Glomerular visceral epithelial cell (primary cell): ENCODE results near the gene FAM83F.

Experiments
- DNase-seq: peaks from one replicate; pipeline ENCODE4 v3.0.0-alpha.2; 2016; ENCODE audit errors: extremely low spot score

Gene FAM83F

DNA sequence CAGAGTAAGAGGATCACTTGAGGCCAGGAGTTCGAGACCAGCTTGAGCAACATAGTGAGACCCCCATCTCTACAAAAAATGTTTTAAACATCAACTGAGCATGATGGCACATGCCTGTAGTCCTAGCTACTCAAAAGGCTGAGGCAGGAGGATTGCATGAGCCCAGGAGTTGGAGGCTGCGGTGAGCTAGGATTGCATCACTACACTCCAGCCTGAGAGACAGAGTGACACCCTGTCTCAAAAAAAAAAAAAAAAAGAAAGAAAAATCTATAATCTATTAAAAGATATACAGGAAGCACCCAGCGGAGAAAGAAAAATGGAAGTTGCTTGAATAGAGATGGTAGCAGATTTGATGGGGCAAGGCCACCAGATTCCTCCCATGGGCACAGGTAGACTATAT is 61.8 kb downstream of the FAM83F start:
- no peak for DNase-seq

DNA sequence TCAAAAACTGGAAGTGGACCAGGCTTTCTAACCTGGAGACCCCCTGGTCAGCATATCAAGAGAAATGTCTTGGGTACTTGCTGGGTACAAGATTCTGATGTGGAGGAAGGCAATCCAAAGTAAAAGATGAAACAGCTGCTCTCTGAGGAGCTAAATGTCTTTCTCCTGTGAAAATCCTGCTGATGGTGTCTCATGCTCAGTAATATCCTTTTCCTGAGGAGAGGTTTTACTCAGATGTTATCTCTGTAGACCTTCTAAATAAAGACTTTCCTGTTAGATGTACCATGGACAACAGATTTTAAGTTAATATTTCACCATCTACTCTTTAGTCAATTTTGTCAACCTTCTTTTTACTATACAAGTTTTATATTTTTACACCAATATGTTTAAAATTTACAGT is 62.9 kb downstream of the FAM83F start:
- no peak for DNase-seq

DNA sequence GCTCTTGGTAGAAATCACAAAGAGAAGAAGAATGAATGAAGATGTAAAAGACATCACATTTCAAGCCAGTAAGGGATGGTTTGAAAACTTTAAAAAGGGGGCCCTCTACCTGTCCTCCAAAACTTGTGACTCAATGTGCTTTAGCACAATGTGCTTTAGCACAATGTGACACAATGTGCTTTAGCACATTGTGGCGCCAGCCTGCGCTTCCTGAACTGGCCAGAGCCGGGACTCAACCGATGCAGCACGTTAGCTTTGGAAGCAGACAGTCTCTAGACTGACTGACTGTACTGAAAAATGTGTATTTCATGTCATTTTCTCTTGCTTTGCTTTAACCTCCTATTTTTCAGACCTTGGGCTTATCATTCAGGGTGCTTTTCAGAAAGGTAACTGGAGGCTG is 63.5 kb downstream of the FAM83F start:
- DNase-seq, result no peak

DNA sequence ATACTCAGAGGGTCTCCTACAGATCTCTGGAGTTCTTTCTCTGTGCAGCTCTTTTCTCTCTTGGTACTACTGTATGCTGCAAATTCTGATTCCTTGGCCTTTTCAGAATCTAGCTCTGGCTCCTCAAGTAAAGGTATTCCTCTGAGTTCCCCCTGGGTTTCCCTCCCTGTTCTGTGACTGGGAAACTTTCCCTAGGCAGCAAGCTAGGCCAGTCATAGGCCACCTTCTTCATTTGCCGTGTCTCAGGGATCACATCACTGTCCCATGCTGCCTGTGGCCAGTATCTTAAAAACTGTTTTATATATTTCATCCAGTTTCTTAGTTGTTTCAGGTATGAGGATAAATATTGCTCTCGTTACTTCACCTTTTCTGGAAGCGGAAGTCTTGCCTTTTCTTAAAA is 71.2 kb downstream of the FAM83F start:
- no peak for DNase-seq

DNA sequence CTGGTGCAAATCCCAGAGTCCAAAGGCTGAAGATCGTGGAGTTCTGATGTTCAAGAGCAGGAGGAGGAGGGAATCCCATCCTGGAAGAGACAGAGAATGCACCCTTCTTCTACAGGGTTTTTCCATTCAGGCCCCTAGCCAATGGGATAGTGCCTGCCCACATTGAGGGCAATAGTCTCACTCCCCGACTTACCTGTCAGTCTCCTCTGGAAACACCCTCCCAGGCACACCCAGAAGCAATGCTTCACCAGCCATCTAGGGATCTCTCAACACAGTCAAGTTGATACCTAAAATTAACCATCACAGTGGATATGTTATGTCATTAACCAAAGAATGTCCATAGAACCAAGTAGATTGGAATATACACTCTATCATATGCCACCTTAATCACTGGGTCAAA is 72.9 kb downstream of the FAM83F start:
- no peak for DNase-seq

DNA sequence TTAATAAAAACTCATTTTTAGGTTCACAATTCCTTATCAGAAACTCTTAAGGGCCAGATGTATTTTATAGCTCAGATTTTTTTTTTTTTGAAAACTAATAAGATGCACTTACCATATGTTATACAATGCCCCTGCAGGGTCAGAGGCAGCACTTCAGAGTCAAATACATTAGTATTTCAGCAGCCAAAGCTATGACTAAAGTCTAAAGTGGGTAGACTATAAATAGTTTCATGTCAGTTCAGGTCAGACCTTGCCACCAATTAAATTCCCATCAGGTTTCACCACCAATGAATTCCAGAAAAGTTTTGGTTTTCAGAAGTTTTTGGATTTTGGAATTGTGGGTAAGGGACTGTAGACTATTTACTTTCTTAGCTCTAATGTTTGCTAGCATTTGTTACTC is 75.9 kb downstream of the FAM83F start:
- peak; percentile 6 for DNase-seq

DNA sequence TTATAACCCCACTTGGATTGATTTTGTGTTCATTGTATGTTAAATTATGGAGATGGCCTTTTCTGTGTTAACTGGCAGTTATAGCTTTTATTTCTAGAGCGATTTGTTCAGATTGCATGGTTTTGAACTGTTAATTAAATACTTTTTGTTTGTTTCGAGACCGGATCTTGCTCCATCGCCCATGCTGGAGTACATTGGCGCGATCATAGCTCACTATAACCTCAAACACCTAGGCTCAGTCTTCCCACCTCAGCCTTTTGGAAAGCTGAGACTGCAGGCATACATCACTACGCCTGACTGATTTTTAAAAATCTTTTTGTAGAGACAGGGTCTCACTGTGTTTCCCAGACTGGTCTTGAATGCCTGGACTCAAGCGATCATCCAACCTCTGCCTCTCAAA is 77.0 kb downstream of the FAM83F start:
- DNase-seq, result no peak

DNA sequence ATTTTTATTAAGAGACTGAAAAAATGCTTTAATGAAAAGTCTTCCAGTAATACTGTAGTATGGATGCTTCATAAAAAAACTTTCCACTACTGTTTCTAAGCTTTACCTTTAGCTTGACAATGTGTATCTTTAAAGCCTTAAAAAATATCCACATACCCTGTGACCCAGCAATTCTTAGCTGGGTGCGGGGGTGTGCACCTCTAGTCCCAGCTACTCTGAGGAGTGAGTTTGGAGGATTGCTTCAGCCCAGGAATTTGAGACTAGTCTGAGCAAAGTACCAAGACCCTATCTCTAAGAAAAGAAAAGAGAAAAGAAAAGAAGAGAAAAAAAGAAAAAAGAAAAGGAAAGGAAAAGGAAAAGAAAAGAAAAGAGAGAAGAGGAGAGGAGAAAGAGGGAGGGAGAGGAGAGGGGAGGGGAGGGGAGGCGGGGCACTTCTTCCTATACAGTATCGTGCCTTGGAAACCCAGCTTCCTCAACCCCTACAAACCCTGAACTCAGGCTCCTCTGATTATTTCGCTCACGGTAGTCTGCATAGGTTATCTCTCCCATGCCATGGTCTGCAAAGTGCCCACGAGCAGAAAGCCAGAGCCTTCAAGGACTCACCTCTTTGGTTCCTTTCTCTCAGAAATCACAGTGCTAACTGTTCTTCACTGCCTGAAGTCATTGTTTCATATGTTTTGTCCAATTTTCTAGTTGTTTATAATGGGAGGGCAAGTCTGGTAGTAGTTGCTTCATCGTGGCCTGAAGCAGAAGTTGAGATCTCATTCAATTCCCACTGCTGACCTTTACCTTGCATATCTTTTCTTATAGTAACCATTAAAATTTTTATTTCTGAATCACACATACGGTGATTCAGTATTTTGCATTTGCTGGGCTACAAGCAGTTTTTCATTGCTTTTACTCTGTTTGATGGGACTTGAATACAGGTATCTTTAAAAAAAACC is 82.2 kb downstream of the FAM83F start:
- DNase-seq, result no peak

DNA sequence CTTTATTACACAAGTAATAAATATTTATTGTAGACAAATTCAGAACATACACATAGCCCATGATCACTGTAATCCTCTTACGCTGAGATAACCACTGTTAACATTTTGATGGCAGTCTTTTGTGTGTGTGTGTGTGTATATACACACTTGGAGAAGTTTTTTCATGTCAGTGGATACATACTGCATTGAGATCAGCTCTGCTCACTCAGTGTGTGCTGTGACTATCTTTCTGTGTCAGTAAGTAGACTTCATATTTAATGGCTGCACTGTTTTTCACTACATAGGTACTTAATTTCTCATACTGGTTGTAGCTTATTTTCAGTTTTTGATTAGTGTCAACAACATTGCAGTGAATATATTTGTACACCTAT is 82.9 kb downstream of the FAM83F start:
- no peak for DNase-seq

DNA sequence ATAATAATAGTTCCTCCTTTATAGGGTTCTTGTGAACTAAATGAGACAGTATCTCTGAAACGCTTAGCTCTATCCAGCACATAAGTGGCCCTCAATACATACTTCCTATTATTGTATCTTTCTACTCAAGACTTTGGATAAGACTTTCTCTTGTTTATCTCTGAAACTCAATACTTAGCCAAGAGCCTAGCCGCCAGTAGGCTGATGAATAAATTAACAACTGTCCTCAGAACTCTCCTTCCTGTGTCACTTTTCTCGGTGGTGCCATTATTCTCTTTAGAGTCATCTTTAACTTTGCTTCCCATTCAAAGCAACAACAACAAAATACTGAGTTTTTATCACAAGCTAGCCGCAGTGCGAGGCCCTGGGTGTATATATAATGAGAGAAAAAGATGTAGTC is 86.9 kb downstream of the FAM83F start:
- no peak for DNase-seq

DNA sequence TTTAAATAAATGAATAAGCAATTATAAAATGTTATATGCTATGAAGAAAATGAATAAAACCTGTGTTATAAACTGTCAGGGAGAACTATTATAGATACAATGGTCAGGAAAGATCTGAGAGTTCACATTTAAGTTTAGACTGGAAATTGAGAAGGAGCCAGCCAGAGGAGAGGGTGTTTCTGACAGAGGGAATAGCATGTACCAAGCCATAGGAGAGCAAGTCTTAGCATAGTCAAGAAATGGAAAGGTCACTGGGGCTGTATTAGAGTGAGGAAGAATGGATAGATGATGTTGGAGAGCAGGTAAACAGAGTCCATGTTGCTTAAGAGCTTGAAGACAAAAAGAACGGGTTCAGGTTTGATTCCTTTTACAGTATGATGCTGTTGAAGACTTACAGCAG is 87.4 kb downstream of the FAM83F start:
- DNase-seq, result no peak

DNA sequence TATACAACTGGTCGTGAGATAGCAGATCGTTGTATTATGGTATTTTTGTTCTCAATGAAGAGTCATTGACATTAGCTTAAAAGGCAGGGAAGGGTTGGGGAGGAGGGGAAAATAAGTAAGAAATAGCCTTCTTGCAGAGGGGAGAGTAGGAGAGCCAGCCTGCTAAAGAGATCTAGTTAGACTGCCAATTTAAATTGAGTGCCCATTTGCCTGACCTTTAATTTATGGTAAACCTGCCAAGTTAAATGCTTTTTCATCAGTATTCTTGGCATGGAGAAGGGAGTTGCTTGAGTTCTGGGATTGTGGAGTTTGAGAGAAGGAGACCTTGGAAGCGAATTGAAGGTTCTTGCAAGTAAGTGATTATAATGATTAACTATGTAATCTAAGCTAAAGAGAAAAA is 89.0 kb downstream of the FAM83F start:
- no peak for DNase-seq

DNA sequence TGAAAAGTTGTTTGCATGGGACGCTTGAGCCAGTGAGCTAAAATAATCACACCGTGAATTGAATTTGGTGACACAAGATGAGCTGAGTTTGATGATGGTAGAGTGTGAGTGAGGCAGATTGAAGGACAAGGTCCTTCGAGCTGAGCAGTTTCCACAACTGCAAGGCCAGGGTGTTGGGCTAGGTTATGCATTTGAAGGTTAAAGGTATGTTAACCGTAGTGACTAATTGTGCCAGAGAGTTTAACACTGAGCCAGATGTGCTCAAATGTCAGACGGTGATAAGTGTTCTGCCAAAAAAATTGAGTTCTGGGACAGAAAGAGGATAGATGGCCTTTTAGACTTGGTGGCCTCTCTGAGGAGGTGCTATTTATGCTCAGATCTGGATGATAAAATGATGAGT is 89.5 kb downstream of the FAM83F start:
- no peak for DNase-seq

DNA sequence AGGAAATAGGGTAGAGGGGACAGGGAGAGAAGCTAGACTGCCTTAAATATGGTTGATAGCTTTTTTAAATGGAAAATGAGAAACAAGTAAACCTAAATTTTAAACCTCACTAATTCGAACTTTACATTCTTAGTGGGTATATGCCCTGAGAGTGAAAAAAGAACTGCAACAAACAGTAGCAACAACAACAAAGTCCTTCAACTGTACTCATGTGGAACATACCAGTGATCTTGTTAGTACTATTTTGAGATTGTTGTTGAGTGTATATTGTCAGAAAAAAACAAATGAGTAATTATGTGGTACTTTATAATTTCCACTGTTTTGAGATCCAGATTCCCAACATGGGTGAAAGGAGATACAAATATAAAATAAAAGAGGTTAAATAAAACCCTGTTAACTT is 94.1 kb downstream of the FAM83F start:
- no peak for DNase-seq
